ENCODE data around the gene B4GALT4.

DNA sequence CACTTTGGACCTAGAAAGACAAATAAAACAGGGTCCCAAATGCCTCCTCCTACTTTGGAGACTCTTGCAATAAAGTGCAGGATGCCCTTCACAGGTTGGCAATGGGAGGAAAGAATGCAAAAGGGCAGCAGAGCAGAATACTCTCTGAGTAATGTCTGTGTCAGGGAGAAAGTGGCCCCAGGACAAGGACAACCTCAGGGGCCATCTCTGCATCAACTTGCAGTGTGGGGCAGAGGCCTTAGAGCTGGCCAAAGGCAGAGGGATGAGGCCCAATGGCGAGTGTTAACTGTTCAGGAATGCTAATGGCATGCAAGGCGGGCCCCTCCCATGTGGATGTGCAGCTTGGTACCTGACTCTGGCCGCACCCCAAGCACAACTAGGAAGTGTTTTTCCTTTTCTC is 58.9 kb downstream of the B4GALT4 start:
- TF ChIP-seq, protein P1, sequence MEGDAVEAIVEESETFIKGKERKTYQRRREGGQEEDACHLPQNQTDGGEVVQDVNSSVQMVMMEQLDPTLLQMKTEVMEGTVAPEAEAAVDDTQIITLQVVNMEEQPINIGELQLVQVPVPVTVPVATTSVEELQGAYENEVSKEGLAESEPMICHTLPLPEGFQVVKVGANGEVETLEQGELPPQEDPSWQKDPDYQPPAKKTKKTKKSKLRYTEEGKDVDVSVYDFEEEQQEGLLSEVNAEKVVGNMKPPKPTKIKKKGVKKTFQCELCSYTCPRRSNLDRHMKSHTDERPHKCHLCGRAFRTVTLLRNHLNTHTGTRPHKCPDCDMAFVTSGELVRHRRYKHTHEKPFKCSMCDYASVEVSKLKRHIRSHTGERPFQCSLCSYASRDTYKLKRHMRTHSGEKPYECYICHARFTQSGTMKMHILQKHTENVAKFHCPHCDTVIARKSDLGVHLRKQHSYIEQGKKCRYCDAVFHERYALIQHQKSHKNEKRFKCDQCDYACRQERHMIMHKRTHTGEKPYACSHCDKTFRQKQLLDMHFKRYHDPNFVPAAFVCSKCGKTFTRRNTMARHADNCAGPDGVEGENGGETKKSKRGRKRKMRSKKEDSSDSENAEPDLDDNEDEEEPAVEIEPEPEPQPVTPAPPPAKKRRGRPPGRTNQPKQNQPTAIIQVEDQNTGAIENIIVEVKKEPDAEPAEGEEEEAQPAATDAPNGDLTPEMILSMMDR (conservative IDR thresholded peaks at IDR 0.05; ENCODE audit: low read depth, low read length): no peak
- TF ChIP-seq POLR2A (IDR thresholded peaks at IDR 0.05; ENCODE audit: low read depth, low read length): no peak
- no peak for TF ChIP-seq RAD21 (IDR thresholded peaks at IDR 0.05; ENCODE audit: low read length)
- no peak for TF ChIP-seq MAZ (IDR thresholded peaks at IDR 0.05; ENCODE audit: borderline replicate concordance, low read depth, low read length)
- TF ChIP-seq NFE2L2 (IDR thresholded peaks at IDR 0.05; ENCODE audit: low read depth, low read length): no peak
- TF ChIP-seq BHLHE40 (IDR thresholded peaks at IDR 0.05; ENCODE audit: low read depth, low read length): no peak
- TF ChIP-seq MXI1 (IDR thresholded peaks at IDR 0.05; ENCODE audit: borderline replicate concordance, low read depth, low read length): no peak
- TF ChIP-seq, protein P2, sequence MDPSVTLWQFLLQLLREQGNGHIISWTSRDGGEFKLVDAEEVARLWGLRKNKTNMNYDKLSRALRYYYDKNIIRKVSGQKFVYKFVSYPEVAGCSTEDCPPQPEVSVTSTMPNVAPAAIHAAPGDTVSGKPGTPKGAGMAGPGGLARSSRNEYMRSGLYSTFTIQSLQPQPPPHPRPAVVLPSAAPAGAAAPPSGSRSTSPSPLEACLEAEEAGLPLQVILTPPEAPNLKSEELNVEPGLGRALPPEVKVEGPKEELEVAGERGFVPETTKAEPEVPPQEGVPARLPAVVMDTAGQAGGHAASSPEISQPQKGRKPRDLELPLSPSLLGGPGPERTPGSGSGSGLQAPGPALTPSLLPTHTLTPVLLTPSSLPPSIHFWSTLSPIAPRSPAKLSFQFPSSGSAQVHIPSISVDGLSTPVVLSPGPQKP (IDR thresholded peaks at IDR 0.05; ENCODE audit: borderline replicate concordance, low read depth, low read length): no peak
- TF ChIP-seq, protein P3, sequence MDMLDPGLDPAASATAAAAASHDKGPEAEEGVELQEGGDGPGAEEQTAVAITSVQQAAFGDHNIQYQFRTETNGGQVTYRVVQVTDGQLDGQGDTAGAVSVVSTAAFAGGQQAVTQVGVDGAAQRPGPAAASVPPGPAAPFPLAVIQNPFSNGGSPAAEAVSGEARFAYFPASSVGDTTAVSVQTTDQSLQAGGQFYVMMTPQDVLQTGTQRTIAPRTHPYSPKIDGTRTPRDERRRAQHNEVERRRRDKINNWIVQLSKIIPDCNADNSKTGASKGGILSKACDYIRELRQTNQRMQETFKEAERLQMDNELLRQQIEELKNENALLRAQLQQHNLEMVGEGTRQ (IDR thresholded peaks at IDR 0.05; ENCODE audit: low read depth, low read length): no peak
- no peak for TF ChIP-seq SMC3 (IDR thresholded peaks at IDR 0.05; ENCODE audit: low read depth, low read length)
- no peak for TF ChIP-seq CEBPB (IDR thresholded peaks at IDR 0.05; ENCODE audit: low read depth, low read length)
- TF ChIP-seq FOS (IDR thresholded peaks at IDR 0.05; ENCODE audit: low read depth, low read length): no peak
- no peak for TF ChIP-seq MAFK (IDR thresholded peaks at IDR 0.05; ENCODE audit: low read depth, low read length)
